ENCODE measurements around the gene SLC38A10. TPM values are rescaled to one million over a fixed set of nuclear protein-coding genes. Genes with fewer than 3 reads are reported as not detected.
A peak's percentile ranks its signal among the peaks of the same experiment; 100 is the strongest.

The SLC38A10 gene
- total and polyA plus RNA-seq, 7 experiments from 2014 or later: 45.0 to 122 (median 84.8) TPM

DNA sequence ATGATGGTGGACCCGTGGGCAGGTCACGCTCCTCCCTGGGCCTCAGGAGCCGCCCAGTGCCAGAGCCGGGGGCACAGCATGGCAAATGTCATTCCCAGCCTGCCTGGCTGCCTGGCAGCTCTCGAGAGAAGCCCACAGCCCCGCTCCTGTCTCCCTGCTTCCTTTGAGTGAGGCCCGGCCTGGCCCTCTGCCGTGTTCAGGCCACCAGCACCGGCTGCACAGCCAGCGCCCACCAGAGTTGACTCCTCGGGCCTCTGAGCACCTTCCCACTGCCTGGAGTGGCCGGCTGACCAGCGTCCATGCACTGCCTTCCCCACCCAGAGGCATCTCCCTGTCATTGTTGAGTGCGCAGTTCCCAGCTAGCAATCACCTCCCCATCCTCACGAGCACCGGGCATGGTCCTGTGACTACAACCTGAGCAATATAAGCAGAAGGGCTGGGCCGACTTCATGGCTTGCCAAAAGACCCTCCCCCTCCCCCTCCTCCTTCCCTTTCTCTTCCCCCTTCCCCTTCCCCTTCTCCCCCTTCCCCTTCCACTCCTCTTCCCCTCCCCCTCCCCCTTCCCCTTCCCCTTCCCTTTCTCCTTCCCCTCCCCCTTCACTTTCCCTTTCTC is 11.9 kb upstream of the SLC38A10 start:
- Mint-ChIP-seq H3K4me1 (peaks cover 0 to 10% (median 4%) of the 10 kb centered on the region in 7 donors), H3K36me3 (no peaks in the 10 kb centered on the region), H3K27ac (no peak overlapping the region), H3K27me3 (peaks cover 2 to 9% (median 5%) of the 10 kb centered on the region in 5 donors), H3K4me3 (no peak overlapping the region), H3K9me3 (peaks cover 0 to 3% (median 0%) of the 10 kb centered on the region in 11 donors)
- ATAC-seq (no peak), DNase-seq (no peak)
- Histone ChIP-seq H3K4me1 (ENCODE audit: control insufficient read depth in 2 of 2, insufficient read depth in 2 of 2, low read length in 2 of 2) (no peaks in the 10 kb centered on the region), H3K4me3 (ENCODE audit: low read length) (no peak overlapping the region), H3K9me3 (ENCODE audit: control insufficient read depth in 2 of 3, low read length in 3 of 3) (no peaks in the 10 kb centered on the region), H3K27me3 (ENCODE audit: control insufficient read depth in 2 of 2, insufficient read depth in 2 of 2, low read length in 2 of 2) (no peaks in the 10 kb centered on the region), H3K27ac (ENCODE audit: low read depth, low read length) (no peak overlapping the region), H3K36me3 (ENCODE audit: control insufficient read depth in 2 of 3, insufficient read depth in 3 of 3, low read length in 3 of 3) (no peaks in the 10 kb centered on the region)
- ChIA-PET POLR2A (interaction anchor here (1.1 kb wide), 1 partner anchor 12 kb away, joined by 3 read pairs; the partner anchor contains the start of gene SLC38A10), CTCF (interaction anchor here (0.6 kb wide), 1 partner anchor 1803 kb away, joined by 3 read pairs; no protein-coding TSS in a partner anchor)
- intact Hi-C loops (cut with micrococcal nuclease): no loop called here

DNA sequence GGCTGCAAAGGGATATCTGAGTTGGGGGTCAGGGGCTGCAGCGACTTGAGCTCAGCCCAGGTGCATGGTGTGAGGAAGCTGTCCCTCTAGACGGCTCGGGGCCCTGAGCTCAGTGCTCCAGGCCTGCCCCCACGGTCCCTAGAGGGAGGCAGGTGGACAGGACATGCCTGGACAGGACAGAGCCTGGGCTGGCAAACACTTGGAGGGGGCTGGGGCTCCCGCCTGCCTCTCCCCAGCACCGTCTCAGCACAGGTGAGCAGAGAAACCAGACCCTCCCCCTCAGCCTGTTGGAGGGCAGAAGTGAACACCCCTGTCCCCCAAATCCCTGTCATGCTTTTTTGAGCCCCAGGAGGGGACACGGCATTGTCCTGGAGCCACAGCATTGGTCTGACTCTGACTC is 11.4 kb upstream of the SLC38A10 start:
- Histone ChIP-seq H3K4me1 (ENCODE audit: control insufficient read depth in 2 of 2, insufficient read depth in 2 of 2, low read length in 2 of 2) (no peaks in the 10 kb centered on the region), H3K27ac (ENCODE audit: low read depth, low read length) (no peak overlapping the region), H3K9me3 (ENCODE audit: control insufficient read depth in 2 of 3, low read length in 3 of 3) (no peaks in the 10 kb centered on the region), H3K36me3 (ENCODE audit: control insufficient read depth in 2 of 3, insufficient read depth in 3 of 3, low read length in 3 of 3) (no peaks in the 10 kb centered on the region), H3K27me3 (ENCODE audit: control insufficient read depth in 2 of 2, insufficient read depth in 2 of 2, low read length in 2 of 2) (no peaks in the 10 kb centered on the region), H3K4me3 (ENCODE audit: low read length) (no peak overlapping the region)
- no peak for ATAC-seq
- H3K4me3 Mint-ChIP-seq: no peak overlapping the region
- no peak overlapping the region for H3K27ac Mint-ChIP-seq
- intact Hi-C loops (cut with micrococcal nuclease): no loop called here
- H3K27me3 Mint-ChIP-seq: peaks cover 2 to 9% (median 5%) of the 10 kb centered on the region in 5 donors
- ChIA-PET POLR2A (interaction anchor here (1.1 kb wide), 1 partner anchor 11 kb away, joined by 3 read pairs; the partner anchor contains the start of gene SLC38A10), CTCF (interaction anchor here (0.6 kb wide), 1 partner anchor 1803 kb away, joined by 3 read pairs; no protein-coding TSS in a partner anchor)
- H3K36me3 Mint-ChIP-seq: no peaks in the 10 kb centered on the region
- H3K4me1 Mint-ChIP-seq: peaks cover 0 to 10% (median 4%) of the 10 kb centered on the region in 7 donors
- DNase-seq: no peak
- peaks cover 0 to 3% (median 0%) of the 10 kb centered on the region in 11 donors for H3K9me3 Mint-ChIP-seq

DNA sequence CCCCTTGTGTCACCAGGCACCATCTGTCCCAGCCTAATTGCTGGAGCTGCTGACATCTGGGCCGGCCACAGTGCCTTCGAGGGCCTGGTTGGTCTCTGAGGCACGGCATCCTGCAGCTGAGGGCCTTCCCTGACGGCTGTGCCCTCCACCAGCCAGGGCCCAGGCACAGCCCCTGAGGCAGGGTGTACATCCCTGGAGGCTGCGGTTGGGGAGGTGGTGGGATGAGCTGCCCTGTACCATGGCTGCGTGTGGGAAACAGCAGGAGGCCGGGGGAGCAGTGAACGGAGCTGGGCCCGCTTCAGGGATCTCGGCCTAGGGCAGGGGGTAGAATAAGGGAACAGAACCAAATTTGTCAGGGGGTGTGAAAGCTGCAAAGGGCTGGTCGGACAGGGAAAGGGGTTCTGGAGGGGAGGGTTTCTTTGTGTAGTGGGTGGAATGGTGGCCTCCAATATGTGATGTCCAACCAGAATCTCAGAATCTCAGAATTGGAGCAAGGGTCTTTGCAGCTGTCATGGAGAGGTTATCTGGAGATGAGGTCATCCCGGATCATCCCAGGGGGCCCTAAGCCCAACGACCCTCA is 10.0 kb upstream of the SLC38A10 start:
- Mint-ChIP-seq H3K4me3 (no peak overlapping the region), H3K36me3 (no peaks in the 10 kb centered on the region), H3K27ac (peak overlapping the region in 2 of 9 donors; percentile 49 to 68), H3K4me1 (peaks cover 0 to 10% (median 4%) of the 10 kb centered on the region in 7 donors), H3K9me3 (peaks cover 0 to 3% (median 0%) of the 10 kb centered on the region in 11 donors), H3K27me3 (peaks cover 0 to 4% (median 0%) of the 10 kb centered on the region in 5 donors)
- H3K4me3 ChIP-seq (ENCODE audit: low read length): no peak overlapping the region
- no peak overlapping the region for H3K27ac ChIP-seq (ENCODE audit: low read depth, low read length)
- H3K27me3 ChIP-seq (ENCODE audit: control insufficient read depth in 2 of 2, insufficient read depth in 2 of 2, low read length in 2 of 2): no peaks in the 10 kb centered on the region
- ChIA-PET CTCF (no interaction called here), POLR2A (no interaction called here)
- H3K4me1 ChIP-seq (ENCODE audit: control insufficient read depth in 2 of 2, insufficient read depth in 2 of 2, low read length in 2 of 2): no peaks in the 10 kb centered on the region
- ATAC-seq: no peak
- DNase-seq: no peak
- H3K36me3 ChIP-seq (ENCODE audit: control insufficient read depth in 2 of 3, insufficient read depth in 3 of 3, low read length in 3 of 3): no peaks in the 10 kb centered on the region
- H3K9me3 ChIP-seq (ENCODE audit: control insufficient read depth in 2 of 3, low read length in 3 of 3): no peaks in the 10 kb centered on the region
- intact Hi-C loops (cut with micrococcal nuclease): no loop called here

DNA sequence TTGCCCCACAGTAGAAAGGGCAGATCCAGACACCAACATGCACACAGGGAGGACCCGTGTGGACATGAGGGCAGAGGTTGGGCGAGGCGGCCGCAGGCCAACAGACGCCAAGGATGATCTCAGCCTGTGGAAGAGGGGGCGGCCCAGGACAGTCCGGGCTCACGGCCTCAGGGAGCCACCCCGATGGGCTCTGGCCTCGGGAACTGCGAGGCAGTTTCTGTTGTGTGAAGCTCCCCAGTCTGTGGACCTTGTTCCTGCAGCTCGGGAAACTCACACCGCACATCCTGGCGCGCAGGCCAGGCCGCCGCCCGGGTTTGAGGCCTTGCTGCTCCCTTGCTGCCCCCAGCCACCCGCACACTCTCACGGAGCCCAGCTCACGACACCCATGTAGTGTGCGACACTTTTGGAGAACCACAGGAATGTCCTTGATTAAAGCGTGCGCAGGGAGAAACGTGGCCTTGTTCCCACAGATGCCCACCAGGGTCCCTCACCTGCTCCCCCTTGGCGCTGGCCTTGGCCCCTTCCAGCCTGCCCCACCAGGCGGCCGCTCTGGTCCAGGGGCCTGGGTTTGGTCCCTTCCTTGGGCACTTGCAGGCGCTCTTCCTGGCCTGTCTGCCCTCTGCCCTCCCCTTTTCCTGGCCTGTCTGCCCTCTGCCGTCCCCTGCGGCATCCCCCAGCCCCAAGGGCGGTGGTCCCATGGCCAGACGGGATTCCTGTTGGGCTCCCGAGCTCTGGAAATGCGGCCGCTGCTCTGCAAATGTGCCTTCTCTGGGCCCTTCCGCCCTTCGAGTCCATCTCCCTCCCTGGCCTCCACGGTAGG is 9.3 kb upstream of the SLC38A10 start:
- Histone ChIP-seq H3K4me1 (ENCODE audit: control insufficient read depth in 2 of 2, insufficient read depth in 2 of 2, low read length in 2 of 2) (no peaks in the 10 kb centered on the region), H3K27me3 (ENCODE audit: control insufficient read depth in 2 of 2, insufficient read depth in 2 of 2, low read length in 2 of 2) (no peaks in the 10 kb centered on the region), H3K9me3 (ENCODE audit: control insufficient read depth in 2 of 3, low read length in 3 of 3) (no peaks in the 10 kb centered on the region), H3K36me3 (ENCODE audit: control insufficient read depth in 2 of 3, insufficient read depth in 3 of 3, low read length in 3 of 3) (no peaks in the 10 kb centered on the region), H3K27ac (ENCODE audit: low read depth, low read length) (no peak overlapping the region), H3K4me3 (ENCODE audit: low read length) (no peak overlapping the region)
- intact Hi-C loops (cut with micrococcal nuclease): no loop called here
- ChIA-PET POLR2A (no interaction called here), CTCF (no interaction called here)
- peaks cover 0 to 4% (median 0%) of the 10 kb centered on the region in 5 donors for H3K27me3 Mint-ChIP-seq
- peaks cover 0 to 3% (median 0%) of the 10 kb centered on the region in 11 donors for H3K9me3 Mint-ChIP-seq
- H3K4me1 Mint-ChIP-seq: peaks cover 0 to 7% (median 3%) of the 10 kb centered on the region in 7 donors
- no peak for DNase-seq
- ATAC-seq: no peak
- H3K36me3 Mint-ChIP-seq: no peaks in the 10 kb centered on the region
- no peak overlapping the region for H3K27ac Mint-ChIP-seq
- H3K4me3 Mint-ChIP-seq: no peak overlapping the region

DNA sequence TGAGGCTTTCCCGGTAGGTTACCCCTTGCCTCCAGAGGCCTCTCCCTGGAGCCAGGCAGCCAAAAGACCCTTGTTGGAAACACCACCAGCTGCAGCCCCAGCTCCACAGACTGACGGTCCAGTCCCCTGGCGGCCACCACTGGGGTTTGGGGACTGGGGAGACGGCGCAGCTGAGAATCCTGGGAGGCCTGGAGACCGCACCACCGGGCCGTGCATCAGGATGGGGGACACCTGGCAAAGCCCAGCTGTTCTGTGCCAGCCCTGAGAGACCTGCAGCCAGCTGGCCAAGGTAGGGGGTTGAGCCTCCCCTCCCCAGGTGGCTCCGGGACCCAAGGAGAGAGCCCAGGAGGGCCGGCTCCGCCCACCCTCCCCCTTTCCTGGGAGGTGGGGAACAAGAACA is 8.3 kb upstream of the SLC38A10 start:
- no peak overlapping the region for H3K4me3 Mint-ChIP-seq
- H3K27ac ChIP-seq (ENCODE audit: low read depth, low read length): no peak overlapping the region
- H3K27ac Mint-ChIP-seq: no peak overlapping the region
- intact Hi-C loops (cut with micrococcal nuclease): no loop called here
- H3K36me3 Mint-ChIP-seq: no peaks in the 10 kb centered on the region
- ChIA-PET POLR2A (no interaction called here), CTCF (no interaction called here)
- no peaks in the 10 kb centered on the region for H3K4me1 ChIP-seq (ENCODE audit: control insufficient read depth in 2 of 2, insufficient read depth in 2 of 2, low read length in 2 of 2)
- H3K4me3 ChIP-seq (ENCODE audit: low read length): no peak overlapping the region
- no peaks in the 10 kb centered on the region for H3K9me3 ChIP-seq (ENCODE audit: control insufficient read depth in 2 of 3, low read length in 3 of 3)
- H3K4me1 Mint-ChIP-seq: peaks cover 0 to 6% (median 0%) of the 10 kb centered on the region in 7 donors
- no peaks in the 10 kb centered on the region for H3K36me3 ChIP-seq (ENCODE audit: control insufficient read depth in 2 of 3, insufficient read depth in 3 of 3, low read length in 3 of 3)
- H3K27me3 ChIP-seq (ENCODE audit: control insufficient read depth in 2 of 2, insufficient read depth in 2 of 2, low read length in 2 of 2): no peaks in the 10 kb centered on the region
- H3K27me3 Mint-ChIP-seq: peaks cover 0 to 4% (median 0%) of the 10 kb centered on the region in 5 donors
- H3K9me3 Mint-ChIP-seq: peaks cover 0 to 3% (median 0%) of the 10 kb centered on the region in 11 donors
- DNase-seq: no peak
- ATAC-seq: no peak

DNA sequence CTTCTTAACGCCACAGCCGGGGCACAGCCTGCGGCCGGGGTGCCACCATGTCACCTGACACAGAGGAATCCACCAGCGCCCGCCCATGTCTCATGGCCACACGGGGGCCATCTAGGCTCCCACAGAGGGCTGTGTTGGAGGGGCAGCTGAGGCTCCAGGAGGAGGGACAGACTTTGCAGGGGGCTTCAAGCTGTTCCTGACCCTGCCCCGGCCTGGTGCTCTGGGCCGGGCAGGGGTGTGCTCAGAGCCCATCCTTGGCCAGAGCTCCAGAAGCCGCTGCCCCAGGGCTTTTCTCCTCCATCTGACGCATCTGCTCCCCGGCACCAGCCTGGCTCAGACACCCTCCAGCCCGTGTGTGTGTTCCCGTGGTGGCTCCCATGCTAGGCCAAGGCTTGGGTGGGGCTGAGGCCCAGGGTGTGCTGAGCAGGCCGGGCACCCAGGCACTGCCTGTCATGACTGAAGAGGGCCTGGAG is 7.8 kb upstream of the SLC38A10 start:
- ChIA-PET CTCF (interaction anchor here (1.2 kb wide), 1 partner anchor 10 kb away, joined by 4 read pairs; no protein-coding TSS in a partner anchor), POLR2A (interaction anchor here (0.6 kb wide), 1 partner anchor 1057 kb away, joined by 3 read pairs; no protein-coding TSS in a partner anchor)
- no peaks in the 10 kb centered on the region for H3K36me3 ChIP-seq (ENCODE audit: control insufficient read depth in 2 of 3, insufficient read depth in 3 of 3, low read length in 3 of 3)
- intact Hi-C loops (cut with micrococcal nuclease): no loop called here
- DNase-seq (no peak), ATAC-seq (no peak)
- H3K27me3 ChIP-seq (ENCODE audit: control insufficient read depth in 2 of 2, insufficient read depth in 2 of 2, low read length in 2 of 2): no peaks in the 10 kb centered on the region
- peaks cover 0 to 4% (median 0%) of the 10 kb centered on the region in 5 donors for H3K27me3 Mint-ChIP-seq
- H3K4me1 ChIP-seq (ENCODE audit: control insufficient read depth in 2 of 2, insufficient read depth in 2 of 2, low read length in 2 of 2): no peaks in the 10 kb centered on the region
- H3K27ac Mint-ChIP-seq: no peak overlapping the region
- peaks cover 0 to 6% (median 0%) of the 10 kb centered on the region in 7 donors for H3K4me1 Mint-ChIP-seq
- peaks cover 0 to 3% (median 0%) of the 10 kb centered on the region in 11 donors for H3K9me3 Mint-ChIP-seq
- no peak overlapping the region for H3K27ac ChIP-seq (ENCODE audit: low read depth, low read length)
- no peak overlapping the region for H3K4me3 Mint-ChIP-seq
- no peaks in the 10 kb centered on the region for H3K9me3 ChIP-seq (ENCODE audit: control insufficient read depth in 2 of 3, low read length in 3 of 3)
- H3K36me3 Mint-ChIP-seq: no peaks in the 10 kb centered on the region
- no peak overlapping the region for H3K4me3 ChIP-seq (ENCODE audit: low read length)

Data from naive thymus-derived CD4-positive, alpha-beta T cell (primary cell).